CD14-positive monocyte (primary cell): ENCODE data around the gene NIT1. TPM values are rescaled to one million over a fixed set of nuclear protein-coding genes. Genes with fewer than 3 reads are reported as not detected.

ENCODE experiments used
- DNase-seq, 3 donors: peaks; one replicate each; pipeline ENCODE4 v3.0.0-alpha.2; 2011 to 2022
- H2AFZ ChIP-seq: 2 replicates; pipeline ENCODE4 v1.6.0; 2012; ENCODE audit warnings: mild to moderate bottlenecking, low read depth, low read length, inconsistent platforms; ENCODE audit not compliant: insufficient read depth, poor library complexity, severe bottlenecking
- H3K27ac ChIP-seq, 2 donors: 1 replicate in 1 of 2; 2 replicates in 1 of 2; pipeline ENCODE4 v1.5.1; 2012 to 2013; ENCODE audit warnings: low read length in 2 of 2, control low read depth in 1 of 2, inconsistent platforms in 1 of 2, low read depth in 1 of 2, mild to moderate bottlenecking in 1 of 2
- H3K27me3 ChIP-seq, 2 donors: one replicate each; pipeline versions ENCODE4 v1.6.0 to v1.6.1; 2011 to 2013; ENCODE audit warnings: low read length in 2 of 2; ENCODE audit not compliant: control insufficient read depth in 2 of 2, insufficient read depth in 2 of 2
- H3K36me3 ChIP-seq, 2 donors: replicated peaks in 1 of 2; 1 replicate in 1 of 2; 2 replicates in 1 of 2; pipeline versions ENCODE4 v1.5.1 to v1.6.1; 2012 to 2013; ENCODE audit warnings: low read length in 2 of 2, control low read depth in 1 of 2, inconsistent platforms in 1 of 2, mild to moderate bottlenecking in 1 of 2; ENCODE audit not compliant: insufficient read depth in 2 of 2, control insufficient read depth in 1 of 2
- H3K4me1 ChIP-seq, 2 donors: 1 replicate in 1 of 2; 2 replicates in 1 of 2; pipeline versions ENCODE4 v1.5.1 to v1.6.1; 2012 to 2013; ENCODE audit warnings: low read length in 2 of 2, control low read depth in 1 of 2, inconsistent platforms in 1 of 2, mild to moderate bottlenecking in 1 of 2, moderate library complexity in 1 of 2; ENCODE audit not compliant: insufficient read depth in 2 of 2, control insufficient read depth in 1 of 2
- H3K4me2 ChIP-seq: replicated peaks from 2 replicates; pipeline ENCODE3; 2012; ENCODE audit warnings: low read length, moderate library complexity, mild to moderate bottlenecking; ENCODE audit not compliant: poor library complexity, severe bottlenecking; ENCODE audit errors: extremely low read depth
- H3K4me3 ChIP-seq, 3 experiments: fragments of 200-600 bp in 1 of 3; sonication (generic) in 1 of 3; replicated peaks in 1 of 3; 1 replicate in 2 of 3; 2 replicates in 1 of 3; pipeline ENCODE4 v1.5.1; 2011 to 2013; ENCODE audit warnings: low read length in 3 of 3, mild to moderate bottlenecking in 3 of 3, control low read depth in 2 of 3, low read depth in 2 of 3, inconsistent platforms in 1 of 3, moderate library complexity in 1 of 3
- H3K79me2 ChIP-seq: 2 replicates; pipeline ENCODE4 v1.6.0; 2012; ENCODE audit warnings: mild to moderate bottlenecking, control low read depth, inconsistent platforms, low read length, moderate library complexity; ENCODE audit not compliant: insufficient read depth
- H3K9ac ChIP-seq: 2 replicates; pipeline ENCODE4 v1.6.0; 2017; ENCODE audit warnings: low read length, mild to moderate bottlenecking; ENCODE audit not compliant: insufficient read depth, poor library complexity, severe bottlenecking
- H3K9me3 ChIP-seq, 2 donors: replicated peaks in 1 of 2; 1 replicate in 1 of 2; 2 replicates in 1 of 2; pipeline versions ENCODE4 v1.5.1 to v1.6.1; 2012 to 2013; ENCODE audit warnings: low read length in 2 of 2, control low read depth in 1 of 2; ENCODE audit not compliant: control insufficient read depth in 1 of 2, insufficient read depth in 1 of 2
- H4K20me1 ChIP-seq: 2 replicates; pipeline ENCODE4 v1.6.0; 2012; ENCODE audit warnings: mild to moderate bottlenecking, low read length, control low read depth, moderate library complexity; ENCODE audit not compliant: insufficient read depth
- H3K27ac Mint-ChIP-seq, 7 donors: one replicate each; pipeline ENCODE4 v1.8.0; 2020; ENCODE audit warnings: mild to moderate bottlenecking in 7 of 7, mixed read lengths in 7 of 7, moderate library complexity in 6 of 7, inconsistent platforms in 2 of 7
- H3K27me3 Mint-ChIP-seq, 3 donors: one replicate each; pipeline ENCODE4 v1.8.0; 2021 to 2022; ENCODE audit warnings: low read depth in 3 of 3, mild to moderate bottlenecking in 3 of 3, mixed read lengths in 3 of 3, moderate library complexity in 3 of 3, inconsistent platforms in 1 of 3
- H3K36me3 Mint-ChIP-seq, 2 donors: one replicate each; pipeline ENCODE4 v1.8.0; 2020; ENCODE audit warnings: mixed read lengths in 2 of 2, inconsistent platforms in 1 of 2, mild to moderate bottlenecking in 1 of 2
- H3K4me1 Mint-ChIP-seq: one replicate; pipeline ENCODE4 v1.8.0; 2020; ENCODE audit warnings: mild to moderate bottlenecking, mixed read lengths
- H3K4me3 Mint-ChIP-seq, 2 donors: one replicate each; pipeline ENCODE4 v1.8.0; 2020; ENCODE audit warnings: mild to moderate bottlenecking in 2 of 2, mixed read lengths in 2 of 2, moderate library complexity in 1 of 2
- H3K9me3 Mint-ChIP-seq, 7 donors: one replicate each; pipeline ENCODE4 v1.8.0; 2020 to 2022; ENCODE audit warnings: mixed read lengths in 7 of 7, mild to moderate bottlenecking in 6 of 7, moderate library complexity in 6 of 7, inconsistent platforms in 2 of 7
- CTCF ChIP-seq: fragments of 200-600 bp; IDR thresholded peaks from one replicate; pipeline ENCODE4 v1.8.0; 2022; ENCODE audit warnings: antibody characterized with exemption, mild to moderate bottlenecking
- WGBS: methylation state at CpG from one replicate; pipeline ENCODE4 v1.1.5; 2013; ENCODE audit warnings: missing lambda C conversion rate; ENCODE audit not compliant: insufficient coverage; 5-methylcytosine and 5-hydroxymethylcytosine counted together
- intact Hi-C, 2 donors: fragments of 100-400 bp; cut with micrococcal nuclease; formaldehyde crosslinking; loops; one replicate each; pipeline versions ENCODE4 v1.15.0 to v1.15.1; 2023
- polyA plus RNA-seq, 3 donors: library from polyadenylated mRNA; depleted of rRNA in 1 of 3; unstranded in 2 of 3; stranded (reverse) in 1 of 3; fragments of 300-500 nt in 2 of 3; fragments of >200 nt in 1 of 3; fragmentation: Illumina TruSeq in 2 of 3; gene quantifications; 1 replicate in 2 of 3; 2 replicates in 1 of 3; pipeline ENCODE4 v1.2.3, GENCODE V29; 2012 to 2021

NIT1 gene
- polyA plus RNA-seq, 3 donors: 28.4 to 84.7 (median 35.7) TPM

- no peak for DNase-seq
- Histone ChIP-seq H2AFZ (no peak overlapping the region), H3K4me1 (no peaks in the 10 kb centered on the region), H3K9ac (no peak overlapping the region), H4K20me1 (no peaks in the 10 kb centered on the region), H3K9me3 (no peaks in the 10 kb centered on the region), H3K27ac (no peak overlapping the region), H3K79me2 (no peaks in the 10 kb centered on the region), H3K36me3 (no peaks in the 10 kb centered on the region), H3K27me3 (no peaks in the 10 kb centered on the region), H3K4me3 (no peak overlapping the region), H3K4me2 (no peak overlapping the region)
- no peaks in the 10 kb centered on the region for H3K36me3 Mint-ChIP-seq
- peaks cover 0 to 2% (median 1%) of the 10 kb centered on the region in 3 donors for H3K27me3 Mint-ChIP-seq
- H3K4me3 Mint-ChIP-seq: no peak overlapping the region
- H3K9me3 Mint-ChIP-seq: no peaks in the 10 kb centered on the region
- intact Hi-C loops: loop anchor here in 1 of 2 donors (10.0 kb wide), 1 partner anchor 151 kb away; no protein-coding TSS in a partner anchor
- TF ChIP-seq CTCF: no peak
- H3K4me1 Mint-ChIP-seq: peaks cover 2% of the 10 kb centered on the region
- 100% methylated on average over 1 of the region's 3 CpGs for WGBS
- H3K27ac Mint-ChIP-seq: no peak overlapping the region
Measured at GRCh38 chr1:161145832-161146231, 27.9 kb downstream of the NIT1 start.

DNA sequence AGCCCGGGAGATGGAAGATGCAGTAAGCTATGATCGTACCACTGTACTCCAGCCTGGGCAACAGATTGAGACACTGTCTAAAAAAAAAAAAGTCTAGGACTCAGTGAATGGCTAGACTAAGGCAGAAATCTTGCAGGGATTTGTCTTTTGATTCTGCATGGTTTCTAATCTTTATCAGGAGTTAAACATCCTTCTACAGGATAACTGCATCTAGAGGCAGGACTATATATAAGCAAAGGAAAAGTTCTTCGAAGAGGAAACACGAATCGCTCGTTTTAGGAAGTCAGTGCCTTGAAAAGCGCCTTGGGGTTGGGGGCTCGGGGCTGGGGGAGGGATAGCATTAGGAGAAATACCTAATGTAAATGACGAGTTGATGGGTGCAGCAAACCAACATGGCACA is 35.3 kb downstream of the NIT1 start:
- H3K27me3 ChIP-seq: no peaks in the 10 kb centered on the region
- H3K79me2 ChIP-seq: peaks cover 20% of the 10 kb centered on the region
- H3K4me1 Mint-ChIP-seq: peaks cover 19% of the 10 kb centered on the region
- H3K4me3 Mint-ChIP-seq: peak overlapping the region; percentile 94 to 98
- no peaks in the 10 kb centered on the region for H3K9me3 Mint-ChIP-seq
- H3K27me3 Mint-ChIP-seq: no peaks in the 10 kb centered on the region
- no peaks in the 10 kb centered on the region for H3K9me3 ChIP-seq
- peak overlapping the region; percentile 48 to 100 (median 99) for H3K27ac Mint-ChIP-seq
- WGBS: no CpG with 5 or more reads among the region's 9 CpGs
- peaks cover 13 to 15% of the 10 kb centered on the region in 2 donors for H3K36me3 ChIP-seq
- H3K9ac ChIP-seq: peak overlapping the region; percentile 88
- peak overlapping the region; percentile 80 to 98 (median 95) for H3K4me3 ChIP-seq
- TF ChIP-seq CTCF: no peak
- no peaks in the 10 kb centered on the region for H4K20me1 ChIP-seq
- intact Hi-C loops: loop anchor here in 1 of 2 donors (5.0 kb wide), 1 partner anchor 36 kb away; the partner anchor contains the start of genes NIT1 and PFDN2
- H3K4me1 ChIP-seq: peaks cover 14 to 16% of the 10 kb centered on the region in 2 donors
- H3K27ac ChIP-seq: peak overlapping the region in 1 of 2 donors; percentile 96
- no peak for DNase-seq
- peak overlapping the region; percentile 87 for H2AFZ ChIP-seq
- H3K36me3 Mint-ChIP-seq: peaks cover 10 to 21% of the 10 kb centered on the region in 2 donors
- H3K4me2 ChIP-seq: peak overlapping the region; percentile 81
